SK-N-SH (cell line): ENCODE measurements around the gene EDARADD. TPM values are rescaled to one million over a fixed set of nuclear protein-coding genes. Genes with fewer than 3 reads are reported as not detected.

Source experiments
- CTCF ChIA-PET: fragments of 300-600, 350-600 bp; formaldehyde crosslinking; extraction: SDS; loops from one replicate; lab custom pipeline; 2021; lab: Yijun Ruan, JAX
- POLR2A ChIA-PET: fragments of 350-600 bp; sonication (Branson Sonifier 250); formaldehyde crosslinking; extraction: SDS; loops from one replicate; lab custom pipeline; 2020; ENCODE audit warnings: antibody characterized with exemption, inconsistent platforms; lab: Yijun Ruan, JAX
- DNase-seq: peaks from one replicate; pipeline ENCODE4 v3.0.0; 2012
- H2AFZ ChIP-seq: fragments of 200-600 bp; sonication (generic); 2 replicates; pipeline ENCODE4 v1.8.1; 2016; ENCODE audit warnings: antibody characterized with exemption, mild to moderate bottlenecking, low read depth
- H3F3A ChIP-seq: fragments of 200-600 bp; sonication (generic); replicated peaks from 2 replicates; pipeline ENCODE3; 2016; ENCODE audit warnings: antibody characterized with exemption, mild to moderate bottlenecking; ENCODE audit not compliant: insufficient read depth
- H3K27ac ChIP-seq, 2 experiments: fragments of 200-500 bp in 1 of 2; fragments of 200-600 bp in 1 of 2; sonication (Bioruptor generic) in 1 of 2; sonication (generic), shearing (Covaris generic) in 1 of 2; 2 replicates each; pipeline versions ENCODE4 v1.5.1 to v1.6.1; 2014 to 2016; ENCODE audit warnings: low read depth in 2 of 2, inconsistent platforms in 1 of 2, low read length in 1 of 2, mild to moderate bottlenecking in 1 of 2, mixed read lengths in 1 of 2
- H3K27me3 ChIP-seq: fragments of 200-600 bp; sonication (generic), shearing (Covaris generic); 2 replicates; pipeline ENCODE4 v1.6.1; 2016; ENCODE audit warnings: mixed run types; ENCODE audit not compliant: insufficient read depth
- H3K36me3 ChIP-seq, 2 experiments: fragments of 200-500 bp in 1 of 2; fragments of 200-600 bp in 1 of 2; sonication (Bioruptor generic) in 1 of 2; sonication (generic) in 1 of 2; replicated peaks in 1 of 2; 2 replicates each; pipeline versions ENCODE3 to v1.5.1; 2014 to 2016; ENCODE audit warnings: low read length in 1 of 2, mild to moderate bottlenecking in 1 of 2; ENCODE audit not compliant: insufficient read depth in 2 of 2, control insufficient read depth in 1 of 2
- H3K4me1 ChIP-seq, 2 experiments: fragments of 200-500 bp in 1 of 2; fragments of 200-600 bp in 1 of 2; sonication (Bioruptor generic) in 1 of 2; sonication (generic), shearing (Covaris generic) in 1 of 2; 2 replicates each; pipeline versions ENCODE4 v1.5.1 to v1.6.1; 2014 to 2016; ENCODE audit warnings: low read depth in 1 of 2, low read length in 1 of 2, mixed run types in 1 of 2; ENCODE audit not compliant: insufficient read depth in 2 of 2, control insufficient read depth in 1 of 2
- H3K4me2 ChIP-seq: fragments of 200-600 bp; sonication (generic), shearing (Covaris generic); 2 replicates; pipeline ENCODE4 v1.6.1; 2017; ENCODE audit warnings: mixed run types
- H3K4me3 ChIP-seq, 2 experiments: fragments of 200-500 bp in 1 of 2; fragments of 200-600 bp in 1 of 2; sonication (Bioruptor generic) in 1 of 2; sonication (generic), shearing (Covaris generic) in 1 of 2; 2 replicates each; pipeline versions ENCODE4 v1.5.1 to v1.8.1; 2014 to 2016; ENCODE audit warnings: low read depth in 2 of 2, inconsistent platforms in 1 of 2, low read length in 1 of 2, mild to moderate bottlenecking in 1 of 2, mixed read lengths in 1 of 2, moderate library complexity in 1 of 2
- H3K79me2 ChIP-seq: fragments of 200-600 bp; sonication (generic); 2 replicates; pipeline ENCODE4 v1.8.1; 2017; ENCODE audit warnings: mild to moderate bottlenecking; ENCODE audit not compliant: insufficient read depth
- H3K9ac ChIP-seq: fragments of 200-600 bp; sonication (generic); 2 replicates; pipeline ENCODE4 v1.6.1; 2017; ENCODE audit warnings: mixed run types
- H3K9me2 ChIP-seq: fragments of 200-600 bp; sonication (generic); 2 replicates; pipeline ENCODE4 v1.6.1; 2017; ENCODE audit warnings: mixed run types
- H3K9me3 ChIP-seq: fragments of 200-600 bp; sonication (generic); 2 replicates; pipeline ENCODE4 v1.6.1; 2017; ENCODE audit warnings: mixed run types, mild to moderate bottlenecking, moderate library complexity
- H4K20me1 ChIP-seq: fragments of 200-600 bp; sonication (generic); 2 replicates; pipeline ENCODE4 v1.6.1; 2017; ENCODE audit warnings: mild to moderate bottlenecking, mixed run types; ENCODE audit not compliant: insufficient read depth
- FOXJ3 ChIP-seq: sonication (generic); formaldehyde crosslinking; IDR thresholded peaks from 2 replicates; pipeline ENCODE4 v1.5.1; 2020; ENCODE audit warnings: mild to moderate bottlenecking, missing genetic modification reagents
- GATA2 ChIP-seq: sonication (generic); formaldehyde crosslinking; IDR thresholded peaks from 2 replicates; pipeline ENCODE4 v1.5.0; 2020; ENCODE audit warnings: mild to moderate bottlenecking, missing genetic modification reagents
- TEAD4 ChIP-seq: IDR thresholded peaks from 2 replicates; pipeline ENCODE4 v1.4.0; 2012; ENCODE audit warnings: mild to moderate bottlenecking, borderline replicate concordance; ENCODE audit not compliant: insufficient read depth
- ZBTB33 ChIP-seq: IDR thresholded peaks from 2 replicates; pipeline ENCODE4 v1.4.0; 2012; ENCODE audit warnings: low read depth, borderline replicate concordance
- WGBS: methylation state at CpG from one replicate; pipeline ENCODE4 v1.1.6; 2017; ENCODE audit warnings: low lambda C conversion rate; 5-methylcytosine and 5-hydroxymethylcytosine counted together
- polyA plus RNA-seq, 3 experiments: library from polyadenylated mRNA; depleted of rRNA; stranded (reverse); fragments of >200 nt; gene quantifications; 2 replicates each; pipeline ENCODE4 v1.2.3, GENCODE V29; 2012
- TF ChIP-seq, protein P1 (sequence below): fragments of 200-600 bp; sonication (generic); IDR thresholded peaks from 2 replicates; pipeline ENCODE4 v1.6.1; 2017; ENCODE audit warnings: antibody characterized with exemption, mild to moderate bottlenecking, moderate library complexity
- TF ChIP-seq, protein P2 (sequence below): IDR thresholded peaks from 2 replicates; pipeline ENCODE4 v1.6.1; 2012; ENCODE audit warnings: mild to moderate bottlenecking, low read depth, low read length, moderate library complexity

EDARADD gene
- polyA plus RNA-seq, 1 of the 3 experiments (the other 2 are of a cell fraction), result not detected

GRCh38 chr1:236398538-236398937, 4.5 kb downstream of the EDARADD start:
- Histone ChIP-seq H3K27me3 (peaks cover 18% of the 10 kb centered on the region; the same call in 1 of the 2 replicates), H3K4me3 (no peak overlapping the region), H3F3A (no peaks in the 10 kb centered on the region), H3K4me1 (peaks cover 0 to 6% of the 10 kb centered on the region in 2 experiments; a peak in 2 of 4 replicates), H3K9me3 (no peaks in the 10 kb centered on the region), H2AFZ (no peak overlapping the region), H3K9me2 (no peaks in the 10 kb centered on the region), H3K4me2 (no peak overlapping the region), H4K20me1 (no peaks in the 10 kb centered on the region), H3K79me2 (no peaks in the 10 kb centered on the region), H3K9ac (no peak overlapping the region), H3K36me3 (no peaks in the 10 kb centered on the region), H3K27ac (no peak overlapping the region)
- no peak for TF ChIP-seq TEAD4
- no peak for TF ChIP-seq ZBTB33
- DNase-seq, result no peak
- POLR2A ChIA-PET, result no interaction called here
- 60% methylated on average over 10 of the region's 10 CpGs for WGBS
- CTCF ChIA-PET, result no interaction called here

DNA sequence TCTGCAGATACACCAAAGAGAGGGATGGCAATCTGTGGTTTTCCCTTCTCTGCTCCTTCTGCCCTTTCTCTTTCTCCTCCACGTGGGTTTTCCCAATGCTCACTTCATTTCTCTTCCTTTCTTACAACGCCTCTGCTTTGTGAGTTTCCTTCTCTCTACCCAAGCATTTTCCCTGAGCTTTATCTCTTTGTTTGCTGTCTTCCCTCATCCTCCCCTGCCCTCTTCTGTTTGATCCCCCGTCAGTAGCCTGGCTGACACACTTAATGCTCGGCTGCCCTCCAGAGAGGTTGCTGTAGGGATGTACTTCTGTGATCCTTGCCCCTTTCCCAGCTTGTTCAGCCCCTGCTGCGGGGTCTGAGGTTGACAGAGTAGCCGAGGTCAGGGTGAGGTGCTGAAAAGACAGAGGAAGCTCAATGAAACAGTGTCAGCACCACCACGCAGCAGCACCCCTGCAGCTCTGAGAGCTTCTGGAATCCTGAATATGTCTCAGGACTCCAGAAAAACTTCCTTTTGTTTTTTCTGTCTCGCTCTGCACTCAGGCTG, 6.0 kb downstream of the EDARADD start:
- DNase-seq, result no peak
- Histone ChIP-seq H3K79me2 (no peaks in the 10 kb centered on the region), H3K9ac (no peak overlapping the region), H3K27me3 (peaks cover 18% of the 10 kb centered on the region; the same call in 1 of the 2 replicates), H3K4me1 (peaks cover 0 to 3% of the 10 kb centered on the region in 2 experiments; a peak in 1 of 4 replicates), H4K20me1 (no peaks in the 10 kb centered on the region), H3K27ac (no peak overlapping the region), H3K4me3 (no peak overlapping the region), H2AFZ (no peak overlapping the region), H3F3A (no peaks in the 10 kb centered on the region), H3K9me3 (no peaks in the 10 kb centered on the region), H3K36me3 (no peaks in the 10 kb centered on the region), H3K4me2 (no peak overlapping the region), H3K9me2 (no peaks in the 10 kb centered on the region)
- 30% methylated on average over 8 of the region's 8 CpGs for WGBS
- CTCF ChIA-PET, result interaction anchor here (1.0 kb wide), 1 partner anchor 292 kb away, joined by 3 read pairs; no protein-coding TSS in a partner anchor
- POLR2A ChIA-PET, result no interaction called here
- TF ChIP-seq, protein P1, sequence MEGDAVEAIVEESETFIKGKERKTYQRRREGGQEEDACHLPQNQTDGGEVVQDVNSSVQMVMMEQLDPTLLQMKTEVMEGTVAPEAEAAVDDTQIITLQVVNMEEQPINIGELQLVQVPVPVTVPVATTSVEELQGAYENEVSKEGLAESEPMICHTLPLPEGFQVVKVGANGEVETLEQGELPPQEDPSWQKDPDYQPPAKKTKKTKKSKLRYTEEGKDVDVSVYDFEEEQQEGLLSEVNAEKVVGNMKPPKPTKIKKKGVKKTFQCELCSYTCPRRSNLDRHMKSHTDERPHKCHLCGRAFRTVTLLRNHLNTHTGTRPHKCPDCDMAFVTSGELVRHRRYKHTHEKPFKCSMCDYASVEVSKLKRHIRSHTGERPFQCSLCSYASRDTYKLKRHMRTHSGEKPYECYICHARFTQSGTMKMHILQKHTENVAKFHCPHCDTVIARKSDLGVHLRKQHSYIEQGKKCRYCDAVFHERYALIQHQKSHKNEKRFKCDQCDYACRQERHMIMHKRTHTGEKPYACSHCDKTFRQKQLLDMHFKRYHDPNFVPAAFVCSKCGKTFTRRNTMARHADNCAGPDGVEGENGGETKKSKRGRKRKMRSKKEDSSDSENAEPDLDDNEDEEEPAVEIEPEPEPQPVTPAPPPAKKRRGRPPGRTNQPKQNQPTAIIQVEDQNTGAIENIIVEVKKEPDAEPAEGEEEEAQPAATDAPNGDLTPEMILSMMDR, result no peak
- TF ChIP-seq FOXJ3 (CRISPR knock-in tag) (no peak), GATA2 (CRISPR knock-in tag) (no peak)
- TF ChIP-seq, protein P2, sequence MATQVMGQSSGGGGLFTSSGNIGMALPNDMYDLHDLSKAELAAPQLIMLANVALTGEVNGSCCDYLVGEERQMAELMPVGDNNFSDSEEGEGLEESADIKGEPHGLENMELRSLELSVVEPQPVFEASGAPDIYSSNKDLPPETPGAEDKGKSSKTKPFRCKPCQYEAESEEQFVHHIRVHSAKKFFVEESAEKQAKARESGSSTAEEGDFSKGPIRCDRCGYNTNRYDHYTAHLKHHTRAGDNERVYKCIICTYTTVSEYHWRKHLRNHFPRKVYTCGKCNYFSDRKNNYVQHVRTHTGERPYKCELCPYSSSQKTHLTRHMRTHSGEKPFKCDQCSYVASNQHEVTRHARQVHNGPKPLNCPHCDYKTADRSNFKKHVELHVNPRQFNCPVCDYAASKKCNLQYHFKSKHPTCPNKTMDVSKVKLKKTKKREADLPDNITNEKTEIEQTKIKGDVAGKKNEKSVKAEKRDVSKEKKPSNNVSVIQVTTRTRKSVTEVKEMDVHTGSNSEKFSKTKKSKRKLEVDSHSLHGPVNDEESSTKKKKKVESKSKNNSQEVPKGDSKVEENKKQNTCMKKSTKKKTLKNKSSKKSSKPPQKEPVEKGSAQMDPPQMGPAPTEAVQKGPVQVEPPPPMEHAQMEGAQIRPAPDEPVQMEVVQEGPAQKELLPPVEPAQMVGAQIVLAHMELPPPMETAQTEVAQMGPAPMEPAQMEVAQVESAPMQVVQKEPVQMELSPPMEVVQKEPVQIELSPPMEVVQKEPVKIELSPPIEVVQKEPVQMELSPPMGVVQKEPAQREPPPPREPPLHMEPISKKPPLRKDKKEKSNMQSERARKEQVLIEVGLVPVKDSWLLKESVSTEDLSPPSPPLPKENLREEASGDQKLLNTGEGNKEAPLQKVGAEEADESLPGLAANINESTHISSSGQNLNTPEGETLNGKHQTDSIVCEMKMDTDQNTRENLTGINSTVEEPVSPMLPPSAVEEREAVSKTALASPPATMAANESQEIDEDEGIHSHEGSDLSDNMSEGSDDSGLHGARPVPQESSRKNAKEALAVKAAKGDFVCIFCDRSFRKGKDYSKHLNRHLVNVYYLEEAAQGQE, result no peak
